IMR-90 (cell line): Measurements from ENCODE around the gene CCDC87. TPM values are rescaled to one million over a fixed set of nuclear protein-coding genes. Genes with fewer than 3 reads are reported as not detected.

Experiments
- ATAC-seq: fragments of 200-7000 bp; cut with Tn5 transposase; 2 replicates; pipeline ENCODE4 v1.9.1; 2020; ENCODE audit warnings: low read depth, mild to moderate bottlenecking, moderate library complexity
- BruUV-seq: library from RNA; stranded (reverse); fragments of 400-500 nt; replicated peaks from 2 replicates; lab custom pipeline; 2021; lab: Mats Ljungman, UMichigan
- CTCF ChIA-PET: fragments of 300-600 bp; formaldehyde crosslinking; extraction: SDS; loops from one replicate; lab custom pipeline; 2021; ENCODE audit warnings: antibody characterized with exemption; lab: Yijun Ruan, JAX
- POLR2A ChIA-PET: fragments of 300-600 bp; sonication (Branson Sonifier 250); formaldehyde crosslinking; loops from one replicate; lab custom pipeline; 2022; ENCODE audit warnings: antibody characterized with exemption; ENCODE audit not compliant: unreplicated experiment; lab: Charles Lee
- DNase-seq: peaks from one replicate; pipeline ENCODE4 v3.0.0; 2013
- H2AFZ ChIP-seq: replicated peaks from 2 replicates; pipeline ENCODE3; 2013; ENCODE audit warnings: low read length, mild to moderate bottlenecking; ENCODE audit not compliant: poor library complexity
- H2AK5ac ChIP-seq: 2 replicates; pipeline ENCODE4 v1.6.1; 2013; ENCODE audit warnings: low read depth, low read length, inconsistent platforms
- H2AK9ac ChIP-seq: replicated peaks from 2 replicates; pipeline ENCODE3; 2013; ENCODE audit warnings: mild to moderate bottlenecking, low read depth, low read length, moderate library complexity; ENCODE audit not compliant: poor library complexity
- H2BK120ac ChIP-seq: 2 replicates; pipeline ENCODE4 v1.6.1; 2013; ENCODE audit warnings: low read depth, low read length, inconsistent platforms
- H2BK15ac ChIP-seq: 3 replicates; pipeline ENCODE4 v1.6.1; 2013; ENCODE audit warnings: low read depth, low read length, inconsistent platforms
- H2BK20ac ChIP-seq: 2 replicates; pipeline ENCODE4 v1.6.1; 2013; ENCODE audit warnings: low read depth, mild to moderate bottlenecking, inconsistent platforms, low read length, moderate library complexity
- H2BK5ac ChIP-seq: 2 replicates; pipeline ENCODE4 v1.6.1; 2013; ENCODE audit warnings: mild to moderate bottlenecking, low read depth, low read length, inconsistent platforms; ENCODE audit not compliant: poor library complexity, severe bottlenecking
- H3K14ac ChIP-seq: replicated peaks from 2 replicates; pipeline ENCODE4 v1.6.1; 2013; ENCODE audit warnings: low read depth, low read length, inconsistent platforms
- H3K18ac ChIP-seq: 2 replicates; pipeline ENCODE4 v1.6.1; 2013; ENCODE audit warnings: low read depth, low read length, control low read depth
- H3K23ac ChIP-seq: 2 replicates; pipeline ENCODE4 v1.6.1; 2013; ENCODE audit warnings: low read depth, low read length, inconsistent platforms
- H3K27ac ChIP-seq: 2 replicates; pipeline ENCODE4 v1.5.1; 2013; ENCODE audit warnings: mild to moderate bottlenecking, control low read depth, low read length; ENCODE audit not compliant: insufficient read depth
- H3K27me3 ChIP-seq: 2 replicates; pipeline ENCODE4 v1.6.1; 2013; ENCODE audit warnings: low read length; ENCODE audit not compliant: control insufficient read depth, insufficient read depth
- H3K36me3 ChIP-seq: 2 replicates; pipeline ENCODE4 v1.6.1; 2013; ENCODE audit warnings: low read length, mixed read lengths; ENCODE audit not compliant: control insufficient read depth, insufficient read depth
- H3K4ac ChIP-seq: 2 replicates; pipeline ENCODE4 v1.6.1; 2013; ENCODE audit warnings: low read depth, low read length, inconsistent platforms
- H3K4me1 ChIP-seq: 2 replicates; pipeline ENCODE4 v1.6.1; 2013; ENCODE audit warnings: low read length, mixed read lengths; ENCODE audit not compliant: control insufficient read depth, insufficient read depth
- H3K4me2 ChIP-seq: 2 replicates; pipeline ENCODE4 v1.6.1; 2013; ENCODE audit warnings: low read depth, mild to moderate bottlenecking, control low read depth, low read length, moderate library complexity
- H3K4me3 ChIP-seq: 2 replicates; pipeline ENCODE4 v1.5.1; 2013; ENCODE audit warnings: low read depth, mild to moderate bottlenecking, control low read depth, low read length, moderate library complexity; ENCODE audit not compliant: insufficient read depth
- H3K56ac ChIP-seq: 2 replicates; pipeline ENCODE4 v1.6.1; 2013; ENCODE audit warnings: low read length, inconsistent platforms; ENCODE audit not compliant: insufficient read depth; ENCODE audit errors: extremely low read depth
- H3K79me1 ChIP-seq, 2 experiments: 2 replicates each; pipeline ENCODE4 v1.6.1; 2013; ENCODE audit warnings: low read length in 2 of 2, inconsistent platforms in 1 of 2, low read depth in 1 of 2
- H3K9ac ChIP-seq: 2 replicates; pipeline ENCODE4 v1.6.1; 2013; ENCODE audit warnings: low read depth, low read length, control low read depth
- H3K9me1 ChIP-seq: 2 replicates; pipeline ENCODE4 v1.6.1; 2013; ENCODE audit warnings: low read length, inconsistent platforms; ENCODE audit not compliant: insufficient read depth
- H3K9me3 ChIP-seq: 2 replicates; pipeline ENCODE4 v1.6.1; 2013; ENCODE audit warnings: low read length; ENCODE audit not compliant: control insufficient read depth, insufficient read depth
- H4K20me1 ChIP-seq: 2 replicates; pipeline ENCODE4 v1.6.1; 2013; ENCODE audit warnings: low read length, inconsistent platforms; ENCODE audit not compliant: insufficient read depth
- H4K5ac ChIP-seq: 2 replicates; pipeline ENCODE4 v1.6.1; 2013; ENCODE audit warnings: mild to moderate bottlenecking, low read depth, low read length, control low read depth
- H4K8ac ChIP-seq, 2 experiments: 2 replicates each; pipeline ENCODE4 v1.6.1; 2013; ENCODE audit warnings: low read depth in 2 of 2, low read length in 2 of 2, control low read depth in 1 of 2, inconsistent platforms in 1 of 2
- H4K91ac ChIP-seq: 2 replicates; pipeline ENCODE4 v1.6.1; 2013; ENCODE audit warnings: low read depth, low read length, inconsistent platforms; ENCODE audit not compliant: insufficient read depth
- BHLHE40 ChIP-seq: fragments of 150-350 bp; IDR thresholded peaks from 2 replicates; pipeline ENCODE4 v1.6.1; 2016; ENCODE audit warnings: mild to moderate bottlenecking, low read depth, low read length
- CEBPB ChIP-seq: IDR thresholded peaks from 2 replicates; pipeline ENCODE4 v1.6.1; 2012; ENCODE audit warnings: low read depth, low read length, improper control_type of control experiment
- CHD1 ChIP-seq: IDR thresholded peaks from 2 replicates; pipeline ENCODE4 v1.6.1; 2012; ENCODE audit warnings: low read depth, low read length, improper control_type of control experiment
- FOS ChIP-seq: fragments of 150-350 bp; IDR thresholded peaks from 2 replicates; pipeline ENCODE4 v1.6.1; 2016; ENCODE audit warnings: low read depth, low read length
- MAFK ChIP-seq: IDR thresholded peaks from 2 replicates; pipeline ENCODE4 v1.6.1; 2012; ENCODE audit warnings: low read depth, low read length, improper control_type of control experiment
- MAZ ChIP-seq: IDR thresholded peaks from 2 replicates; pipeline ENCODE4 v1.6.1; 2012; ENCODE audit warnings: low read depth, mild to moderate bottlenecking, low read length, improper control_type of control experiment, moderate library complexity, borderline replicate concordance
- MXI1 ChIP-seq: IDR thresholded peaks from 2 replicates; pipeline ENCODE4 v1.6.1; 2012; ENCODE audit warnings: low read depth, mild to moderate bottlenecking, low read length, moderate library complexity, borderline replicate concordance
- NFE2L2 ChIP-seq: fragments of 150-350 bp; IDR thresholded peaks from 2 replicates; pipeline ENCODE4 v1.6.1; 2016; ENCODE audit warnings: low read depth, mild to moderate bottlenecking, low read length
- POLR2A ChIP-seq: IDR thresholded peaks from 2 replicates; pipeline ENCODE4 v1.6.1; 2012; ENCODE audit warnings: mild to moderate bottlenecking, low read depth, low read length
- RAD21 ChIP-seq: IDR thresholded peaks from 2 replicates; pipeline ENCODE4 v1.6.1; 2012; ENCODE audit warnings: low read length, improper control_type of control experiment
- RCOR1 ChIP-seq: IDR thresholded peaks from 2 replicates; pipeline ENCODE4 v1.6.1; 2012; ENCODE audit warnings: mild to moderate bottlenecking, low read length, improper control_type of control experiment; ENCODE audit not compliant: insufficient replicate concordance
- RFX5 ChIP-seq: IDR thresholded peaks from 2 replicates; pipeline ENCODE4 v1.8.0; 2012; ENCODE audit warnings: low read depth, mild to moderate bottlenecking, low read length, moderate library complexity
- WGBS, 2 experiments: methylation state at CpG; one replicate each; pipeline versions ENCODE4 v1.1.5 to v1.1.7; 2013; ENCODE audit warnings: missing lambda C conversion rate in 2 of 2; ENCODE audit not compliant: insufficient read length in 1 of 2; ENCODE audit errors: extremely low coverage in 2 of 2; 5-methylcytosine and 5-hydroxymethylcytosine counted together
- dilution Hi-C: fragments of 300-500 bp; cut with HindIII; formaldehyde crosslinking; loops from one replicate; pipeline ENCODE4 v1.14.3; 2018; ENCODE audit warnings: low sequenced_read_pairs; ENCODE audit not compliant: unreplicated experiment
- in situ Hi-C: fragments of 300-500 bp; cut with MboI; formaldehyde crosslinking; loops from 3 replicates; pipeline ENCODE4 v1.14.3; 2019; ENCODE audit warnings: low sequenced_read_pairs, inconsistent platforms, mixed read lengths
- intact Hi-C: fragments of 100-400 bp; cut with micrococcal nuclease; formaldehyde crosslinking; loops from 2 replicates; pipeline ENCODE4 v1.10.0; 2022
- polyA plus RNA-seq, 3 experiments: library from polyadenylated mRNA; depleted of rRNA; stranded (reverse); fragments of >200 nt; gene quantifications; 2 replicates each; pipeline ENCODE4 v1.2.3, GENCODE V29; 2012; ENCODE audit warnings: low replicate concordance in 1 of 3
- total RNA-seq: library from RNA; depleted of rRNA; stranded (reverse); fragments of >200 nt; gene quantifications from 2 replicates; pipeline ENCODE4 v1.2.3, GENCODE V29; 2012
- TF ChIP-seq, protein P1 (sequence below): conservative IDR thresholded peaks from 2 replicates; pipeline ENCODE4 v1.5.1; 2012; ENCODE audit warnings: mild to moderate bottlenecking, low read depth, low read length, improper control_type of control experiment
- TF ChIP-seq, protein P2 (sequence below): fragments of 150-350 bp; IDR thresholded peaks from 2 replicates; pipeline ENCODE4 v1.6.1; 2017; ENCODE audit warnings: mild to moderate bottlenecking, antibody characterized with exemption, low read length, low read depth

The CCDC87 gene
- total and polyA plus RNA-seq, 2 of the 4 experiments (the other 2 are of a cell fraction): 0.18 to 0.19 TPM

DNA sequence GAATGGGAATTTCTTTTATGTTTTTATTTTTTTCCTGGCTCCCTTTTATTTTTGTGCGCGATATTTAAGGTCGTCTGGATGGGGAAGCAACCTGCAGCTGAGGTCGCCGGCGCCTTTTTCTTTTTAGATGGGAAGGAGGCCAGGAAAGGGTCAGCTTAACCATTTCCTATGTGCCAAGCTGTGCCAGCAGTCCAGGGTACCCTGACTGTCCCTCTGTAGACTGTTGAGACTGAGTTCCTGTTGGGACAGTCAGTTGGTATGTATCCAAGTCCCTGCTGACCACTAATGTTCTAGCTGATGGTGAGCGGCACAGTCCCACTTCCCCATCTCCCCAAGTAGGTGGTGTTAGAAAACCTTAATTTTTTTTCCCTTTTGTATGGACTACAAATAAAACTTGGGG, 34.1 kb upstream of the CCDC87 start:
- Histone ChIP-seq H3K18ac (no peak overlapping the region), H4K8ac (no peak overlapping the region), H4K91ac (no peak overlapping the region), H4K20me1 (peaks cover 98% of the 10 kb centered on the region), H4K5ac (no peak overlapping the region), H3K9ac (no peak overlapping the region), H2BK5ac (no peak overlapping the region), H3K14ac (no peak overlapping the region), H2AK9ac (no peak overlapping the region), H2BK120ac (no peak overlapping the region), H3K4me2 (no peak overlapping the region), H3K4me1 (peaks cover 2% of the 10 kb centered on the region; the same call in 1 of the 2 replicates), H2AFZ (no peak overlapping the region), H3K4ac (no peak overlapping the region), H3K27ac (no peak overlapping the region), H3K23ac (no peak overlapping the region), H3K9me3 (no peaks in the 10 kb centered on the region), H3K36me3 (peaks cover 68% of the 10 kb centered on the region), H2BK20ac (no peak overlapping the region), H3K4me3 (no peak overlapping the region), H3K56ac (no peak overlapping the region), H3K27me3 (no peaks in the 10 kb centered on the region), H3K79me1 (peaks cover 31 to 81% of the 10 kb centered on the region in 2 experiments), H2AK5ac (no peak overlapping the region), H2BK15ac (no peak overlapping the region), H3K9me1 (peaks cover 38% of the 10 kb centered on the region)
- intact Hi-C loops (no loop called here), dilution Hi-C loops (no loop called here), in situ Hi-C loops (no loop called here)
- TF ChIP-seq CHD1: no peak
- TF ChIP-seq MAZ: no peak
- no peak for TF ChIP-seq MAFK
- TF ChIP-seq RFX5: no peak
- TF ChIP-seq POLR2A: no peak
- no peak for TF ChIP-seq RAD21
- no peak for TF ChIP-seq FOS
- TF ChIP-seq, protein P1, sequence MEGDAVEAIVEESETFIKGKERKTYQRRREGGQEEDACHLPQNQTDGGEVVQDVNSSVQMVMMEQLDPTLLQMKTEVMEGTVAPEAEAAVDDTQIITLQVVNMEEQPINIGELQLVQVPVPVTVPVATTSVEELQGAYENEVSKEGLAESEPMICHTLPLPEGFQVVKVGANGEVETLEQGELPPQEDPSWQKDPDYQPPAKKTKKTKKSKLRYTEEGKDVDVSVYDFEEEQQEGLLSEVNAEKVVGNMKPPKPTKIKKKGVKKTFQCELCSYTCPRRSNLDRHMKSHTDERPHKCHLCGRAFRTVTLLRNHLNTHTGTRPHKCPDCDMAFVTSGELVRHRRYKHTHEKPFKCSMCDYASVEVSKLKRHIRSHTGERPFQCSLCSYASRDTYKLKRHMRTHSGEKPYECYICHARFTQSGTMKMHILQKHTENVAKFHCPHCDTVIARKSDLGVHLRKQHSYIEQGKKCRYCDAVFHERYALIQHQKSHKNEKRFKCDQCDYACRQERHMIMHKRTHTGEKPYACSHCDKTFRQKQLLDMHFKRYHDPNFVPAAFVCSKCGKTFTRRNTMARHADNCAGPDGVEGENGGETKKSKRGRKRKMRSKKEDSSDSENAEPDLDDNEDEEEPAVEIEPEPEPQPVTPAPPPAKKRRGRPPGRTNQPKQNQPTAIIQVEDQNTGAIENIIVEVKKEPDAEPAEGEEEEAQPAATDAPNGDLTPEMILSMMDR: no peak
- TF ChIP-seq MXI1: no peak
- TF ChIP-seq RCOR1: no peak
- TF ChIP-seq NFE2L2: no peak
- TF ChIP-seq BHLHE40: no peak
- no peak for TF ChIP-seq CEBPB
- TF ChIP-seq, protein P2, sequence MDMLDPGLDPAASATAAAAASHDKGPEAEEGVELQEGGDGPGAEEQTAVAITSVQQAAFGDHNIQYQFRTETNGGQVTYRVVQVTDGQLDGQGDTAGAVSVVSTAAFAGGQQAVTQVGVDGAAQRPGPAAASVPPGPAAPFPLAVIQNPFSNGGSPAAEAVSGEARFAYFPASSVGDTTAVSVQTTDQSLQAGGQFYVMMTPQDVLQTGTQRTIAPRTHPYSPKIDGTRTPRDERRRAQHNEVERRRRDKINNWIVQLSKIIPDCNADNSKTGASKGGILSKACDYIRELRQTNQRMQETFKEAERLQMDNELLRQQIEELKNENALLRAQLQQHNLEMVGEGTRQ: no peak
- BruUV-seq: no TSS peak
- ATAC-seq (no peak), DNase-seq (no peak)
- CTCF ChIA-PET: no interaction called here
- POLR2A ChIA-PET: interaction anchor here (1.0 kb wide), 1 partner anchor 11 kb away, joined by 3 read pairs; the partner anchor contains the start of gene RBM4
- no CpG with 5 or more reads among the region's 7 CpGs for WGBS, 2 experiments
